ENCODE data around the gene CHN1.

Gene CHN1

DNA sequence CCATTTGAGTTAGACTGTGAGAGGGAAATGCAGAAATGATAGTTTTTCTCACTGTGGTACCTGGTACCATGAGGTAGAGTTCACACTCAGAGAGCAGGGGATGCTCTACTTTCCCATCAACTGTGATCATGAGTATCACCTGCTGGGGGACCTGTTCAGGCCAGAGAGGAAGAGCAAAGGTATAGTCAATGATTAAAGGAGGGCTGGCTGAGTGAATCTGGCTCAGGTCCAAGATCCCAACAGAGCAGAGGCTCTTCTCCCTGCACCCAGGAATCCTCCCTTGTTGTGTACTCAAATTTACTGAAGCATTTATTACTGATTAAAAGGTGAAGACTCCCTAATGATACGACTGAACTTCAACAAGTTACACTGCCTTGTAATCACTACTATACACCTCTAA is 136.3 kb downstream of the CHN1 start:
- DNase-seq = no peak

GRCh38 chr2:174866421-174866820 is 138.8 kb downstream of the CHN1 start:
- no peak for DNase-seq

DNA sequence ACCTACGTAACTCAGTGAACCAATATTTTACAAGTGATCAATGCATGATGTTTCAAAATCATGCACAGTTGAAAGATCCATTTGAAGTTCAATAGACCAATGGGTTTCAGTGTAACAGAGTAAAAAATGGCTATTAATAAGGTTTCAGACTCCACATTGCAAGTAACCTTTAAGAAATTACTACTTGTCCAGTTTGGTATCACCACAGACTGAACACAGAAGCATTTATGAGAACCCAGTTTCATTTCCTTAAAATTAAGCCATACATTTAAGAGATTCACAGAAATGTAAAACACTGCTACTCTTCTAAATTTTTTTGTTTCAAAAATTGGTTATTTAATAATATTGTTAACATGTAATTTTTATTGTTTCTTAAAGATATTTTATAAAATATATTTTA is 142.0 kb downstream of the CHN1 start:
- peak in 1 of 3 donors; percentile 3 for DNase-seq

GRCh38 chr2:174859563-174860169 is 145.5 kb downstream of the CHN1 start:
- DNase-seq = no peak

- DNase-seq = no peak
Observed at GRCh38 chr2:174858745-174859144, 146.4 kb downstream of the CHN1 start.

DNA sequence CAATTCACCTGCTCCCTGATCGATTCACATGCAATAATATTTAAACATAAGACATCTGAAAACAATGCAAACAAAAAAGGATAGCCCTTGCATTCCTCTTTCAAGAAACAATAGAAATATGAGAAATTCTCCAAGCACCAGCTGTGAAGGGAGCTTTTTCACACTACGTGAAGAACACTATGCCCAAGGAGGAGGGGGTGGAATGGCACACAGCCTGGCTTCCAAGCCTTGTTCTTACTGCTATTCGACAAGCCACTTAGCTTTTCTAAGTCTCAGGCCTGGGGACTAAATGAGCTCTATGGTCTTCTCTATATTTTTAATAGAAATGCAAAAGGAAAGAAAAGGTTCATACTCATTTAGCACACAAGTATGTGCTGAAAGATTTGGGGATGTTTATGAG is 148.7 kb downstream of the CHN1 start:
- DNase-seq = no peak

DNA sequence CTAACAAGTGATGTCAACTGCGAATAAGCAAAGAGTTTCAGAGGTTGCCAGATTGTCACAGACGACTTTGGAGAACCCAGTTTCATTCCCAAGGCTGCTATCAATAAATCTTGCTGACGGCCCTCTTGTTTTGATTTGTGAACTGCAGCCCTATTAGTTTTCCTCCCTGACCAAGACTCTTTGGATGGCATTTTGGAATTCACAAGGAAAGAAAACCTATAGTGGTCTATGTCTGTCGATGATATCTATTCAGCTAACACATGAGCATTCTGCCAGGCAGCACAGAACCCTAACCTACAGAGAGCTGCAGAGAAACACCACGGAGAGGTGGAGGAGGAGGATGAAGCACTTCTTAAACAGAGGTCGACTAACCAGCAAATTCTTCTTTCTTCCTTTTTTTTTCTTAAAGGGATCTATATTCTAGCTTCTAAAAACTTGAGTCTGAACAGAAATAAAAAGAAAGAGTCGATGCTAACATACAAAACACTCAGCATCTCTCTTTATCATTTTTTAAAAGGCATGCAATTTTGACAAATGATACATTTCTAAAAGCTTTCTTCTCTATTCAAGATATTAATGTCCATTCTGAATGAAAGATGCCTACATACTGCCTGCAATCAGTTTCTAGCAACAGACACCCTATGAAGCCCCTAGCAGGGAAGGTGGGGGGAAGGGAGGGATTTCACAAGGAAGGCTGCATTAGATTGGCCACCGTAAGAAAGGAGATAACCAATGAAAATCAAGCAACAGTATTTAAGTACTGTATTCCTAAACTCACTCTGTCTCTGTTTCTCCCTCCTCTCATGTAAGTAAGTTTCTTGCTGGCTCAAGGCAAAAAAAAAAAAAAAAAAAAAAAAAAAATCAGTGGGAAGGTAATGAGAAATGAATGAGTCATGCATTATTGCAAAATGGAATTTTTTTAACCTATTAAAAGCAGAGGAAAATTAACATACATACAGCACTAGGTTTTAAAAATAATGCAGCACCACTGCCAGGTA is 157.9 kb downstream of the CHN1 start:
- peak; percentile 22 to 72 (median 53) for DNase-seq

- no peak for DNase-seq
Observed at GRCh38 chr2:174846218-174846617, 159.0 kb downstream of the CHN1 start.

DNA sequence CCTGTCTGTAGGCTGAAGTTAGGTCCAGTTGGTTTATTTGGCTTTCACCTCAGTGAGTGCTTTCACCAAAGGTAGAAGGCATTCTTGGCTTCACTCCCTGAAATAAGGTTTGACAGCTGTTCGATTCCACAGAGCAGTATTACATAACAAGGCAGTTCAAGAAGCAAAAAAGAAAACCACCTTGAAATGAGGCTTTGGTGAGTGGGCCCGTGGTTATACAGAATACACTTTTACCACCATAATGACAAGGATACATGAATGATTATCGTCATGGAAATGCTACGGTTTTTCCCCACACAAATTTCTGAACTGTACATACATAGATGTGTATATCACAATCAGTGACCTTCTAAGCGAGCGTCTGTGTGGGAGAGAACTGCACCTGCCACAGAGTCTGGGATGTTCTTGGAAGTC is 160.9 kb downstream of the CHN1 start:
- DNase-seq = no peak

- DNase-seq = no peak
Observed at GRCh38 chr2:174842496-174842895, 162.7 kb downstream of the CHN1 start.

GRCh38 chr2:174841936-174842335 is 163.2 kb downstream of the CHN1 start:
- no peak for DNase-seq

GRCh38 chr2:174841350-174841749 is 163.8 kb downstream of the CHN1 start:
- no peak for DNase-seq

DNA sequence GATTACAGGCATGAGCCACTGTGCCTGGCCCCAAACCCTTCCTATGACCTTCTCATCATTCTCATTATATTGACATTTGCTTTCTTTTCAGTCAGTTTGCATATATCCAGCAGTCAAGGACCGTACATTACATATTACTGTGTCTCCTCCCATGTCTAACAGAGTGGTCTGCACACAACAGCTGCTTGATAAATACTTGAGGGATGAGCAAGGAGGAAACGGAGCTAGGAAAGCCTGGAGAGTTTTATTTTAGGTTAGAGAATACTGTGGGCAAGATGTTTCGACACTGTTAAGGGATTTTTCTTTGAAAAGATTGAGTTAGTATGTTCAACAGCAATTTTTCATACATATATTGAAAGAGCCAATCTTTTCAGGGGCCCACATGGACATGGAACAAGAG is 164.7 kb downstream of the CHN1 start:
- DNase-seq = no peak

- DNase-seq = no peak
Observed at GRCh38 chr2:174839662-174840061, 165.5 kb downstream of the CHN1 start.

- no peak for DNase-seq
Observed at GRCh38 chr2:174836995-174837390, 168.2 kb downstream of the CHN1 start.

GRCh38 chr2:174836377-174836994 is 168.7 kb downstream of the CHN1 start:
- no peak for DNase-seq

DNA sequence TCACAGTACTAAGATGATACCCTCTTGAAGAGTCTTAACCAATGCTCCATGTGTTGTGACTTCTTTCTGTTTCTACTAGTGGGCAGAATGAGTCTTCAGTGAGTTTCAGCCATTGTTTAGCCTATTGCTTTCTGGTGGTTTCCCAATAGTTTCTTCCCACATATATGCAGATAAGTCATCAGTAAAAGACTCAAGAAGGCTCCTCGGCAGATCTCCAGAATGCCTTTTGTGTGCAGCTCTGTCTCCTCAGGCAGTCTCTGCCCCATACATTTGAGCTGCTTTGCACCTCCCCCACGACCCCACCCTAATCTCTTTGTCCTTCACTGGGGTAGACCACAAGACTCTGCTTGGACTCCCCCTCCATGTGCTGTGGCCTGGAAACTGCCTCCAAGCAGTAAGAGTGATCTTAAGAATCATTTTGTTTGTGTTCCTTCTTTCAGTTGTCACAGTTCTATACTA is 169.4 kb downstream of the CHN1 start:
- peak; percentile 31 to 62 (median 35) for DNase-seq

GRCh38 chr2:174833737-174834136 is 171.4 kb downstream of the CHN1 start:
- DNase-seq = no peak

DNA sequence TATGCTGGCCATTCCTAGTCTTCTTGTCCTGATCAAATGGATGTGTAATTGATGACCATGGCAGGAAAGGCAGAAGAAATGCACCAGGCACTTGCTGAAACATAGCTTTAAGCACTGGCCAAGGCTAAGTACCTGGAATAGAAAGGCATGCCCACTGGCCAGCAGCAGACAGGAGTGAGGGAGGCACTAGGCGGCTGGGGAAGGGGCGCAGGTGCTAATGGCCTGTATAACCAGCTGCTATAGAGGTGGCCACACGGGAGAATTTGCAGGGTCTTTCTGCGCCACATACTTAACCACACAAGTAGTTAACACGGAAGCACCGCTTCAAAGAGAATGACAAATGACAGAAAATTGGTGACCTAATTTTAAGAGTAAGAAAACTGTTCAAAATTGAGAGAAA is 174.6 kb downstream of the CHN1 start:
- DNase-seq = no peak

- DNase-seq = no peak
Observed at GRCh38 chr2:174829550-174829949, 175.6 kb downstream of the CHN1 start.

- no peak for DNase-seq
Observed at GRCh38 chr2:174827371-174828369, 177.5 kb downstream of the CHN1 start.

DNA sequence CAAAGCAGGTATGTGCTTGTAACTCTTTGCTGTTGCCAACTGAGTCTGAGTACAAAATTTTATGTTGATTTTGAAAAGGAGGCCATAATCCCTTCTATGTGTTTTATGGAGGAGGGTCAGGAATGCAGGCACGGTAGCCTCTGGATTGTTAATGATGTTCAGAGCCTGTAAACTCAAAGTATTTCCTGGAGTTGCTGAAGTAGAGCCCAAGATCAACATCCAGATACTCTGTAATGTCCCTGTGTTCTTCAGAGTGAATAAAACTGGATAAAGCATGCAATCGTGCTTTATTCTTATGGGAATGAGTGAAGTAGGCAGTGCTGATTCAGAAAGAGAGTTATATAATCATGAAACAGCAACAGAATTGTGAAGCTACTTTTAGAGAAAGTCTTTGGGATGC is 179.1 kb downstream of the CHN1 start:
- no peak for DNase-seq

Data from suppressor macrophage treated with lipopolysaccharide for 1 hour (primary cell).